HG03558 (cell line): ENCODE data around the gene ACTL7B.
"Not testable (repeated sequence)": the region's sequence is repeated elsewhere in the genome, so short reads cannot be mapped to it uniquely, and the experiment has no call there.

Experiments
- ATAC-seq: cut with Tn5 transposase; IDR thresholded peaks from one replicate; pipeline ENCODE4 v1.9.1; 2021; ENCODE audit warnings: moderate number of reproducible peaks; ENCODE audit not compliant: unreplicated experiment; ENCODE audit errors: extremely low read depth

ACTL7B gene

DNA sequence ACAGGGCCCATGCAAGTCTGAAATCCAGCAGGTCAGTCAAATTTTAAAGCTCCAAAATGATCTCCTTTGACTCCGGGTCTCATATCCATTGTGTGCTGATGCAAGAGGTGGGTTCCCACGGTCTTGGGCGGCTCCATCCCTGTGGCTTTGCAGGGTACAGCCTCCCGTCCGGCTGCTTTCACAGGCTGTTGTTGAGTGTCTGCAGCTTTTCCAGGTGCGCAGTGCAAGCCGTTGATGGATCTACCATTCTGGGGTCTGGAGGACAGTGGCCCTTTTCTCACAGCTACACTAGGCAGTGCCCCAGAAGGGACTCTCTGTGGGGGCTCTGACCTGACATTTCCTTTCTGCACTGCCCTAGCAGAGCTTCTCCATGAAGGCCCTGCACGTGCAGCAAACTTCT is 7.5 kb downstream of the ACTL7B start:
- not testable (repeated sequence) for ATAC-seq

DNA sequence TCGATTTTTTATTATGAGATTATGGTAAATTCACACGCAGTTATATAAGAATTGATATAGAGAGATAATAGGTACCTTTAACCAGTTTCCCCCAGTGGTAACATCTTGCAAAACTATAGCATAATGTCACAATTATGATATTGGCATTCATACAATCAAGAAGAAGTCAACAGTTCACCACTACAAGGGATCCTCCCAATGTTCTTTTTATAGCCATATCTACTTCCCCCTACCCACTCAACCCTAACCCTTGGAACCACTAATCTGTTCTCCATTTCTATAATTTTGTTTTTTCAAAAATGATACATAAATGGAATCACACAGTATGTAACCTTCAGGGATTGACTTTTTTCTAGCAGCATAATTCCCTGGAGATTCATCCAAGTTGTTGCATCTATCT is 9.8 kb downstream of the ACTL7B start:
- no peak for ATAC-seq

DNA sequence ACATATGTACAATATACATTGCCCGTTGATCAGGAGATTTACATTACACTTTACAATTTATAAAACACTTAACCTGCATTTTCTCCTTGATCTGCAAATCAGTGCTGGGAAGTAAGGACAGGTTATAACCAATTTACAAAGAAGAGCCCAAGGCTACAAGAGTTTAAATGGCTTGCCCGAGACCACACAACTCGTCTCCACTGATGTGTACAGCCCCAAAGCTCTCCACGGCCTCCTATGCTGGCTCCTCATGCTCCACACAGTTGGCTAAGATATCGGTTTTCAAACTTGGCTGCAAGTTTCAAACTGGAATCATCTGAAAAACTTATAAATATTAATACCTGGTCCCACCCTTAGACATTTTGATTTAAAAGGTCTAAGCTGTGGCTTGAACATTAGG is 10.3 kb downstream of the ACTL7B start:
- ATAC-seq: no peak

DNA sequence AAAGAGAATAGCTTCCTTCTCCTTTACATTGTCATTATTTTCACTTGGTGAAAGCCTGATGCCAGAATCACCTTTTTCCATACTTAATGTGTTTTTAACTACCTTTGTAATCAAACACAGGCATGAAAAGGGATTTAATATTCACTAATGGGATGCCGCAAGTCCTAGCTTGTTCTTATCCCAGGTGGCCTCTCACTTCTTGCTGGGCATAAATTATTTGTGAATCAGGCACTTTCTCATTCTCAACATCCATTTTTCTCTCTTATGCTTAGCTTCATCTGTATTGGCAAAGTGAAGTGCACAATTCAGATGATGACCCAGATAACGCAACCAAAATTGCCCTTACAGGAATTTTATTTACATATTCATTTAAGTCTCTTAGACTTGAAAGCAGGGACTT is 10.9 kb downstream of the ACTL7B start:
- ATAC-seq: no peak

DNA sequence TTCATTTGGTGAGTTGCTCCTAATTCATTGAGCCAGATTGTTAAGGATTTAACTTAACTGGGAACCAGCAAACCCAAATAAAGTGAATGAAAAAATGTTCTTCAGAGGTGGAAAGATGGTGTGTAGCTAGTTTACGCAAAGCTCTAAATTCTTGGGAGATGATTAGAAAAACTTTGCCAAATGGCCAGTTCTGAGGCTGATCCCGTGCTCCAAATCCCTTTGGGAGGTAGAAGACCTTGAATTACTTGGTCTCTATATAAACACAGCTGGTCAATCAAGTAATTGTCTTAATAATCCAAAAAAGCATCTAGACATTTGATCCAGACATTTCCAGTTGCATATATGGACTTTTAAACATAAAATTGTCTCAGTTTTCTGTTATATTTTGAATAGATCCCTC is 11.4 kb downstream of the ACTL7B start:
- no peak for ATAC-seq

DNA sequence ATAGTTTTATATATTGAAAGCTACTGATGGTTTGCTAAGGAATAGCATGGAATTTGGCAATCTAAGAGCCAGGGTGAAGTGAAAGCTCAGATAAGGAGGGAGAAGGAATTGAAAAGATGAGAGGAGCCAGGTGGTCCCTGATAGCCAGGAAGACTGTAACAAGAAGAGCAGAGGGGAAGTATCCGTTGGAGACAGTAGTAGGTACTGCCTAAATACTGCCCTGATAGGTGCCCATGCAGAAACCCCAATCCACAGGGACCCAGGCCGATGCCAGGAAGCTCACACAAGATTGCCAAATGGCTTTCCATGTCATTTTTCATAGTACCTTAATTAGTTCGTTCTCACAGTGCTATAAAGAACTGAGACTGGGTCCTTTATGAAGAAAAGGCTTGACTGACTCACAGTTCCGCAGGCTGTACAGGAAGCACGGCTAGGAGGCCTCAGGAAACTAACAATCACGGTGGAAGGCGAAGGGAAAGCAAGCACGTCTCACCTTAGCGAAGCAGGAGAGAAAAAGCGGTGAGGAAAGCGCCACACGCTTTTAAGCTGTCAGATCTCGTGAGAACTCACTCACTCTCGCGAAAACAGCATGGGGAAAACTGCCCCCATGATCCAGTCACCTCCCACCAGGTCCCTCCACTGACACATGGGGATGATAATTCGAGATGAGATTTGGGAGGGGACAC is 13.0 kb downstream of the ACTL7B start:
- no peak for ATAC-seq

DNA sequence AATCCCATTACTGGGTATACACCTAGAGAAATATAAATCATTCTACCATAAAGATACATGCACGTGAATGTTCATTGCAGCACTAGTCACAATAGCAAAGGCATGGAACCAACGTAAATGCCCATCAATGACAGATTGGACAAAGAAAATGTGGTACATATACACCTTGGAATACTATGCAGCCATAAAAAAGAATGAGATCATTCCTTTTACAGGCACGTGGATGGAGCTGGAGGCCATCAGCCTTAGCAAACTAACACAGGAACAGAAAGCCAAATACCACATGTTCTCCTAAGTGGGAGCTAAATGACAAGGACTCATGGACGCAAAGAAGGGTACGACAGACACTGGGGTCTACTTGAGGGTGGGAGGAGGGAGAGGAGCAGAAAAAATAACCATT is 16.2 kb downstream of the ACTL7B start:
- ATAC-seq: not testable (repeated sequence)

DNA sequence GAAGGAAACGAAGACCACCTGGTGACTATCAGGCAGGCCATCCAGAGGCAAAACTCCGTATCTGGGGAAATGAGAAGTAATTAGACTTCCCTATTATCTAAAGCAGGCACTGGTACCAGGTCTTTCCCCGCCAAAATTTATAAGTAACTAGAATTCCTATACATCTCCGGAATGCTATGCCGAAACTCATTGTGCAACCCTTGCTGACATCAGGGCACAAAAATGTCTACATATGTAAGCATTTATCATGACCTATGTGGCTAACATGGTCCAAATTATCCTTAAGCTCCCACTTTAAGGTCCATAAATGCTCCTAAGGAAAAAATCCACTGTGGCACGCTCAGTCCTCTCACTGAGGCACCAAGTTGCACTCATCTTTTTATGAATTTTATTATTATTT is 17.8 kb downstream of the ACTL7B start:
- ATAC-seq: no peak

DNA sequence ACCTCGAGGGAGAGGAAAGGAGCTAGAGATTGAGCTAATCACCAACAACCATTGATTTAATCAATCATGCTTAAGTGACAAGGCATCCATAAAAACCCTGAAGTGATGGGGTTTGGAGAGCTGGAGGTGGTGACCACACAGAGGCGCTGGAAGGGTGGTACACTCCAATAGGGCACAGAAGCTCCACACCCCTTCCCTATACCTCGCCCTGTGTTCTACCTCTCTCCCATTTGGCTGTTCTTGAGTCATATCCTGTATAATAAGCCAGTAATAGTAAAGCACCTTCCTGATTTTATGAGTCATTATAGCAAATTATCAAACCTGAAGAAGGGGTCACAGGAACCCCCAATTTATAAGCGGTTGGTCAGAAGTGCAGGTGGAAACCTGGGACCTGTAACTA is 18.3 kb downstream of the ACTL7B start:
- ATAC-seq: no peak

DNA sequence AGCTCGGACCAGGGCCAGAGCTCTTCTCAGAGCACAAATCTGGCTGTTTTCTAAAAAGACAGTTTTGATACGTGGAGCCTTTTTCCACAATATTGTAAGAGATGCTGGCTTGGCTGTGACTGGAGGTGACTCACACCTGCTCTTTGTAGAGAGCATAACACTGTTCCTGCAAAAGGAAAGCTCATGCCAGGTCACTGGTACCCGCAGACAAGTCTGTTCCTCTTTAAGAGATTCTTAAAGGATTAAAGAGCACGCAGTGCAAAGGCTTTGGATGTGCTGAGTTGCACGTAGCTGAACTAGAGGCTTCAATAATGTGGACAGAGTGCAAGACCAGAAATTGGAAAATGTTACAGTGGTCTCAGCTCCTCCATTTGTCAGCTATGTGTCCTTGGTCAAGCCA is 19.0 kb downstream of the ACTL7B start:
- ATAC-seq: no peak

DNA sequence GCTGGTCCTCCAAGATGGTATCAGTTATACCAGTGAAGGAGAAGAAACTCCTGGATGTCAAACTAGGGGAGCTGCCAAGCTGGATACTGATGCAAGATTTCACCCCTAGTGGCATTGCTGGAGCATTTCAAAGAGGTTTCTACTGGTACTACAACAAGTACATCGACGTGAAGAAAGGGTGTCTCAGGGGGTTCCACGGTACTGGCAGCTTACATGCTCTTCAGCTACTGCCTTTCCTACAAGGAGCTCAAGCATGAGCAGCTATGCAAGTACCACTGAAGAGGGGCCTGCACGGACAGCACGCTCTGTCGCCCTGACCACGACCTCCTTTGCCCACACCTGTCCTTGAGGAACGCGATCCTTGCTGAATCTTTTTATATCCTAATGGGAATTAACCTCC is 19.5 kb downstream of the ACTL7B start:
- ATAC-seq: no peak

DNA sequence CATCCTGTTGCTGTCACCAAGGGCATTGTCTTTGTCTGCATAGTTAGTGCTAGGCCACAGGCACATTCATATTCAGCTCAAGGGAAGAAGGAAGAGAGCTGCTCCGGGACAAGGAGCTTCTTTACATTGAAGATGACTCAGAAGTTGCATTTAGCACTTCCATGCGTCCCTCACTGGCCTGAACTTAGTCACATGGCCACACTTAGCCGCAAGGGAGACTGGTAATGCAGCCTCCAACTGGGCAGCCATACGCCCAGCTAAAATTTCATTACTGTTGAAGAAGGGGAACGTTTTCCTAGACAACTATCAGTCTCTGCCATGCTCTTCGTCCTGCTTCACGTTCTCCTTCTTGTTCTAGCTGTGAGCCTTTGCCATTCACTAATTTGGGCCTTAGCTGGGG is 20.0 kb downstream of the ACTL7B start:
- no peak for ATAC-seq

DNA sequence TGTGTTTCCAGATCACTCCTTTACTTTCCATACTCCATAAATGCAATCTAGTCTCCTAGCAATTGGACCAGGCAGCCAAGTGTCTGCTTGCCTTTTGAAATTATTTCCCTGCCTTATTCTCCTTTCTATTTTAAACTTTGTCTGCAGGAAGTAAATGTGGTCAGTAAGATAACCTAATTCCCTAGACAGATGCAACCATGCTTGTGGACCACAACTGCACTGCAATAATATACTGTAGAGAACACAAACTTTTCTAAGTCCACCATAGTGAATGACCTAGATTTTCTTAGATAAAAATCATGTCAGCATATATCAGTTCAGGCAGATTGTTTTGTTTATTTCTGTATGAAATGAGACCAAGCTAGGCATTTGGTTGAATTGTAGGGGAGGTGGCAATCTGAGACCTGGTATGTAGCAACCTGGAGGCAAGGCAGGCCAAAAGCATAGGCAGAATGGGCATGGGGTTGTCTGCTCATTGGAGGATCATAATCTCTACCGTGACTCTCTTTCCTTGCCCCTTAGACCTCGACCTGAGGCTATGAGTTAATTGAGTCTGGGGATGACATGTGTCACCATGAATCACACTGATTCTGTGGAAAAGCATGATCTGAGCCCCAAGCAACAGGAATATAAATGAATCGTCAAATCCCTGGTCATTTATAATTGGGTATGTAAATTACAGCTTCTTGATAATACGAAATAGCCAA is 20.7 kb downstream of the ACTL7B start:
- ATAC-seq: no peak

DNA sequence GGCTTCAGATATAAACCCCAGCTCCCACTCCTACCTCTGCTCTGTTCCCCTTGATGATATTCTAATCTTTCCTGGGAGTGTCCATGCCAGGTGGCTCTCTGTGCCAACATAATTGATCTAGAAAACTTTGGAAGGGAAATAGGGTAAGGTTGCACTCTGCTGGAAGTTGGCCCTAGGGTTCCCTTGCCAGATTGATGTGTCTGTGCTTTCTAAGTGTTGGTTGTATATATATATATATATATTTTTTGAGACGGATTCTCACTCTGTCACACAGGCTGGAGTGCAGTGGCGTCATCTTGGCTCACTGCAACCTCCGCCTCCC is 23.6 kb downstream of the ACTL7B start:
- no peak for ATAC-seq

DNA sequence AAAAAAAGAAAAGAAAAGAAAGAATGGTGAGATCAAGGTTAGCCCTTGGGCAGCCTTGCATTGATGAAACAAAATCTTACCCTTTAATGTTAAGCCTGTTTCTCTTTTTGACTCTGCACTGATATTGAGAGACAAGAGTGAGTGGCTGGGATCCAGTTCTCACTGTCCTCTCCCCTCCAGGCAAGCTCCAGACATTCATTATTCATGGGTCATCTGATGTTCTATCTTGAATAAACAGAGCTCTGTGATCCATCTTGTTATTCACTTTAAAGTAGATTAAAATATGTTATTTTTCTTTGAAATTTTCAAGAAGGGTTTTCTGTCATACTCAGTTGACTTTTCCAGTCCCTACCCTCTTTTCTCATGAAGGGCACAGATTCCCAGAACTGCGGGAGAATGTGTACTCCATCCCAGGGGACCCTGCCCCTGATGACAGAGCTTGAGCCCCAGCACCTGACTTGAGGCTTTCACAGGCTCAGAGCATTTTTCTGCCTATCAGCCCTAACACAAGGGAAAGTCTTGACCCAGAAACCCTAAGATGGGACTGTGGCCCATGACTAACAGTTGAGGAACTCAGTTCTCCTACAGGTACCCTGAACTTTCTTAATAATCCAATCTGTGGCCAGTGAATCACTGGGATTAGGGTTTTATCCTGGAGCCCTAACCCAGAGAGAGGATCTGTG is 24.1 kb downstream of the ACTL7B start:
- ATAC-seq: no peak

DNA sequence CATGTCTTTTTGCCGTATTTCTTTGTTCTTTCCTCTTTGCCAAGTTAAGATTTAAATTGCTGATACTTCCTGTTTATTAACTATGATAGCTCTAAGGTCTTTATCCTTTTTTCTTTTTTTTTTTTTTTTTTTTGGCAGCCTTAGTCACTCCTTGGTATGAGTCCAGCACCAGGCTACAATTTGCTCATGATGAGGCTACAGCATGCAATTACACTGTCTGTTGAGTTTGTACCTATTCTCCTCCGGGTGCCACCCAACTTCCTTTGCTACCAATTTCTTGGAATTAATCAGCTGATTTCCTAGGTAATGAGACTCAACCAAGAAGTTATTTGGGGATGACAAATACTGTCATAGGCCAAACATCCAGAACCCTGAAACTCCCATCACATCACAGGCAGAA is 25.5 kb downstream of the ACTL7B start:
- no peak for ATAC-seq

DNA sequence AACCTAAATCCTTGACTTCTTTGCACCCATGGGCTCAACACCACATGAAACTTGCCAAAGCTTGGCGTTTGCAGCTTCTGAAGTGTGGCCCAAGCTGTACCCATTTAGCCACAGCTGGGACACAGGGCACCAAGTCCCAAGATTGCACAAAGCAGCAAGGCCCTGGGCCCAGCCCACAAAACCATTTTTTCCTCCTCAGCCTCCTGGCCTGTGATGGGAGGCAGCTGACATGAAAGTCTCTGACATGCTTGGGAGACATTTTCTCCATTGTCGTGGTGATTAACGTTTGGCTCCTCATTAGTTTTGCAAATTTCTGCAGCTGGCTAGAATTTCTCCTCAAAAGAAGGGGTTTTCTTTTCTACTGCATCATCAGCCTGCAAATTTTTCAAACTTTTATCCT is 32.0 kb downstream of the ACTL7B start:
- no peak for ATAC-seq

DNA sequence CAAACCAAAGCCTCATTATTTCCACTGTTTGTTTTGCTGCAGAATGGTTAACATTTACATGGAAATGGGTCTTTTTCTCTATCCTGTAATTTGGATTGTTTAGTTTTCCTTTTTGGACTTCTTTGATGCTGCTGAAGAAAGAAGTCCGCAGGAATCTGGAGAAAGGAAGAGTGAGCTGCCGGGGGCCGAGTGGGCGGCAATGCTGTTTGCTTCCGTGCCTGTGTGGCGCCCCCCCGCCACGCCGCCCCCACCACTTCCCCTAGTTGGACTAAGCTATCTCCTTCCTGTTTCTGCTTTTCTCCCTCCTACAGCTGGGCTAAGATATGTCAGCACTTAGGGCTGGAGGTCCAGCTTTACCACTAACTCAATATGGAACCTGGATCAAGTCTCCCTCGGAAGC is 39.7 kb downstream of the ACTL7B start:
- ATAC-seq: no peak

DNA sequence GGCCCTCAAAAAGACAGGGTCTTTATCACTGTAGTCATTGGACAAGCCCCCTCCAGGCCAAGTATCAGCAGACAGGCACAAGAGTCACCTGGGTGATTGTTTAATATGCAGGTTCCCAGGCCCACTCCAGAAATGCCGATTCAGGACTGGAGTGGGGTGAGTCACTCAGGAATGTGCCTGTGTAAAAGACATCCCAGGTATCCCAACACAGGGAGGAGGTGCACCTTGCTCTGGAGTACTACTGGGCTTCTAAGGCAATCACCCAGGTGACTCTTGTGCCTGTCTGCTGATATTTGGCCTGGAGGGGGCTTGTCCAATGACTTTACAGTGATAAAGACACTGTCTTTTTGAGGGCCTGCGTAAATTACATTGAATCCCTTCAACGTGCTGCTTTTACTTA is 40.6 kb downstream of the ACTL7B start:
- no peak for ATAC-seq

DNA sequence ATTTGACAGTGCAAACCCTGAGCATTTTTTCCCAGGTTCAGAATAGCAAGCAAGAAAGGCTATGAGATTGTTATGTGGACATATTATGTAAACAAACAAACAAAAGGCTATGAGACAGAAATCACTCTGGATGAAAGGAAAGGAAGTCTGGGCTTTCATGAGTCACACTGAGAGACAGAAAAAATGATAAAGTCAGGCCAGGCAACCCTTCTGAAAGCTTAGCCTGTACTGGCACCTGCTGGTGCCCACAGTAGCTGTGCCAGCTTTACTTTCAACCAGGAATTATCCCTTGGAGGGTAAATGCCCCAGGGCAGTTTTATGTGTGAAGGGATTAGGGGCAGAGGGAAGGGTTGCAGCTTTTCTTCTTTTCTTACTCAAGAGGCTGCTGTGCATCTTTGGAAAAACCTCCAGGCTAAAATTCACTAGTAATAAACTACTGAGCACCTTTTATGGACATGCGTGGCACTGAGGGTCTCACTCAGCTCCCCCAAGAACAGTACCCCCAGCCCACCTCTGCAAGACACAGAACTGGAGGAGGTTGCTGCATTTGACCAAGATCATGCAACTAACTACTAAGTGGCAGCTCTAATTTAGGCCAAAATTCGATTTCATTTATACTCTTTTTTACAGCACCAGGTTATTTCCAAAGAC is 41.7 kb downstream of the ACTL7B start:
- ATAC-seq: no peak

DNA sequence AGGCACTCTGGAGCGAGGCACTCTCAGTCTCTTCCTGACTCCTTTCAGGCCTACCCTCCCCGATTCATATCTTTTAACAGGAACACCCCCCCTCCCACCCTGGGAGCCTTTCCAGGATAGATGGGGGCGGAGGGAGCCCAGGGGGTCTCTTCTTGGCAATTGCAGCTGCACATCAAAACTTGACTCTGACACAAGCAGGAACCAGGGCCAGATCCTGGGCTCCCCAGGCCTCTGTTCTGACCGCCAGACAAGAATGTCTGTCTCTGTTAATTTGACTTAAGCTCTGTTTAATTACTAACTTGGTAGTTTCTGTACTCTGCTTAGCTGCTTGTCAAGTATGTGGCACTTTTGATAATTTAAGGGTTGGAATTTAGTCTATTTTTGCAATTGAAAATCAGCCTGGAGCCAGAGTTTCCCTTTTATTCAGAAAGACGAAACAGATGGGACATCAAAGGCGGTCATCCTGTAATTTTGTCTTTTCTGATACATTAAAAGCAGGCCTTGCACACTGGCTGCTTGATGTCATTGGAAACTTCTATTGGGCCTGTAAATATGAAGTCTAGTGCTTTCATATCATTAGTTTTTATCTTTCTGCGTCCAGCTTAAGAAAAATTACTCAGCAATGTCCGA is 43.3 kb downstream of the ACTL7B start:
- no peak for ATAC-seq
